ENCODE results near the gene LY9. TPM values are rescaled to one million over a fixed set of nuclear protein-coding genes. Genes with fewer than 3 reads are reported as not detected.

The LY9 gene
- total RNA-seq, 1 donor from 2014 or later, result 0.49 TPM

GRCh38 chr1:160798439-160798838 is 2.5 kb downstream of the LY9 start:
- peaks cover 5% of the 10 kb centered on the region for H3K36me3 Mint-ChIP-seq (ENCODE audit: low read depth)
- H3K27ac Mint-ChIP-seq, result no peak overlapping the region
- no peak overlapping the region for H3K4me3 Mint-ChIP-seq
- H3K27me3 Mint-ChIP-seq (ENCODE audit: insufficient read depth), result peaks cover 9% of the 10 kb centered on the region
- intact Hi-C loops (cut with micrococcal nuclease), result loop anchor here (10.0 kb wide), 1 partner anchor 454 kb away; the partner anchor contains the start of genes COPA and NCSTN
- H3K4me1 Mint-ChIP-seq (ENCODE audit: low read depth), result peaks cover 74% of the 10 kb centered on the region
- peaks cover 9% of the 10 kb centered on the region for H3K9me3 Mint-ChIP-seq
- DNase-seq (ENCODE audit: low spot score), result no peak

GRCh38 chr1:160799641-160800040 is 3.7 kb downstream of the LY9 start:
- Mint-ChIP-seq H3K4me3 (peak overlapping the region; percentile 40), H3K9me3 (peaks cover 15% of the 10 kb centered on the region), H3K27ac (no peak overlapping the region), H3K4me1 (ENCODE audit: low read depth) (peaks cover 70% of the 10 kb centered on the region), H3K36me3 (ENCODE audit: low read depth) (peaks cover 6% of the 10 kb centered on the region), H3K27me3 (ENCODE audit: insufficient read depth) (peaks cover 3% of the 10 kb centered on the region)
- intact Hi-C loops (cut with micrococcal nuclease), result loop anchor here (2.0 to 10.0 kb wide), 2 partner anchors 73 to 455 kb away; partner anchors contain the start of genes COPA and NCSTN
- DNase-seq (ENCODE audit: low spot score), result no peak

GRCh38 chr1:160800142-160800541 is 4.2 kb downstream of the LY9 start:
- intact Hi-C loops (cut with micrococcal nuclease), result loop anchor here (2.0 kb wide), 1 partner anchor 73 kb away; no protein-coding TSS in a partner anchor
- peaks cover 2% of the 10 kb centered on the region for H3K27me3 Mint-ChIP-seq (ENCODE audit: insufficient read depth)
- H3K36me3 Mint-ChIP-seq (ENCODE audit: low read depth), result peaks cover 11% of the 10 kb centered on the region
- H3K27ac Mint-ChIP-seq, result peak overlapping the region; percentile 6
- DNase-seq (ENCODE audit: low spot score), result no peak
- H3K4me1 Mint-ChIP-seq (ENCODE audit: low read depth), result peaks cover 65% of the 10 kb centered on the region
- peak overlapping the region; percentile 1 for H3K4me3 Mint-ChIP-seq
- H3K9me3 Mint-ChIP-seq, result peaks cover 18% of the 10 kb centered on the region

- Mint-ChIP-seq H3K27me3 (ENCODE audit: insufficient read depth) (peaks cover 2% of the 10 kb centered on the region), H3K36me3 (ENCODE audit: low read depth) (peaks cover 14% of the 10 kb centered on the region), H3K9me3 (peaks cover 19% of the 10 kb centered on the region), H3K4me1 (ENCODE audit: low read depth) (peaks cover 60% of the 10 kb centered on the region), H3K27ac (peak overlapping the region; percentile 47), H3K4me3 (peak overlapping the region; percentile 60)
- intact Hi-C loops (cut with micrococcal nuclease), result loop anchor here (2.0 kb wide), 1 partner anchor 74 kb away; no protein-coding TSS in a partner anchor
- no peak for DNase-seq (ENCODE audit: low spot score)
Observed at GRCh38 chr1:160800645-160801408, 4.9 kb downstream of the LY9 start.

GRCh38 chr1:160801836-160802580 is 6.0 kb downstream of the LY9 start:
- Mint-ChIP-seq H3K4me3 (no peak overlapping the region), H3K27ac (no peak overlapping the region), H3K9me3 (peaks cover 31% of the 10 kb centered on the region), H3K4me1 (ENCODE audit: low read depth) (peaks cover 55% of the 10 kb centered on the region), H3K27me3 (ENCODE audit: insufficient read depth) (peaks cover 6% of the 10 kb centered on the region), H3K36me3 (ENCODE audit: low read depth) (peaks cover 23% of the 10 kb centered on the region)
- intact Hi-C loops (cut with micrococcal nuclease), result loop anchor here (2.0 kb wide), 1 partner anchor 75 kb away; no protein-coding TSS in a partner anchor
- DNase-seq (ENCODE audit: low spot score), result no peak

GRCh38 chr1:160806109-160806665 is 10.2 kb downstream of the LY9 start:
- peaks cover 8% of the 10 kb centered on the region for H3K27me3 Mint-ChIP-seq (ENCODE audit: insufficient read depth)
- DNase-seq (ENCODE audit: low spot score), result no peak
- H3K27ac Mint-ChIP-seq, result no peak overlapping the region
- H3K9me3 Mint-ChIP-seq, result peaks cover 39% of the 10 kb centered on the region
- no peak overlapping the region for H3K4me3 Mint-ChIP-seq
- intact Hi-C loops (cut with micrococcal nuclease), result no loop called here
- H3K36me3 Mint-ChIP-seq (ENCODE audit: low read depth), result peaks cover 22% of the 10 kb centered on the region
- H3K4me1 Mint-ChIP-seq (ENCODE audit: low read depth), result peaks cover 16% of the 10 kb centered on the region

GRCh38 chr1:160806784-160807183 is 10.8 kb downstream of the LY9 start:
- peaks cover 22% of the 10 kb centered on the region for H3K36me3 Mint-ChIP-seq (ENCODE audit: low read depth)
- H3K4me3 Mint-ChIP-seq, result no peak overlapping the region
- H3K4me1 Mint-ChIP-seq (ENCODE audit: low read depth), result peaks cover 15% of the 10 kb centered on the region
- peaks cover 39% of the 10 kb centered on the region for H3K9me3 Mint-ChIP-seq
- intact Hi-C loops (cut with micrococcal nuclease), result no loop called here
- no peak for DNase-seq (ENCODE audit: low spot score)
- H3K27ac Mint-ChIP-seq, result no peak overlapping the region
- H3K27me3 Mint-ChIP-seq (ENCODE audit: insufficient read depth), result peaks cover 8% of the 10 kb centered on the region

GRCh38 chr1:160807247-160807646 is 11.3 kb downstream of the LY9 start:
- H3K4me3 Mint-ChIP-seq, result no peak overlapping the region
- intact Hi-C loops (cut with micrococcal nuclease), result no loop called here
- H3K9me3 Mint-ChIP-seq, result peaks cover 39% of the 10 kb centered on the region
- peaks cover 15% of the 10 kb centered on the region for H3K4me1 Mint-ChIP-seq (ENCODE audit: low read depth)
- H3K27ac Mint-ChIP-seq, result no peak overlapping the region
- peaks cover 8% of the 10 kb centered on the region for H3K27me3 Mint-ChIP-seq (ENCODE audit: insufficient read depth)
- peaks cover 22% of the 10 kb centered on the region for H3K36me3 Mint-ChIP-seq (ENCODE audit: low read depth)
- no peak for DNase-seq (ENCODE audit: low spot score)

GRCh38 chr1:160807738-160808137 is 11.8 kb downstream of the LY9 start:
- Mint-ChIP-seq H3K36me3 (ENCODE audit: low read depth) (peaks cover 20% of the 10 kb centered on the region), H3K4me1 (ENCODE audit: low read depth) (peaks cover 15% of the 10 kb centered on the region), H3K9me3 (peaks cover 37% of the 10 kb centered on the region), H3K4me3 (no peak overlapping the region), H3K27me3 (ENCODE audit: insufficient read depth) (peaks cover 8% of the 10 kb centered on the region), H3K27ac (no peak overlapping the region)
- DNase-seq (ENCODE audit: low spot score), result no peak
- intact Hi-C loops (cut with micrococcal nuclease), result no loop called here

GRCh38 chr1:160808289-160808688 is 12.3 kb downstream of the LY9 start:
- intact Hi-C loops (cut with micrococcal nuclease), result no loop called here
- H3K4me1 Mint-ChIP-seq (ENCODE audit: low read depth), result peaks cover 21% of the 10 kb centered on the region
- peaks cover 8% of the 10 kb centered on the region for H3K27me3 Mint-ChIP-seq (ENCODE audit: insufficient read depth)
- no peak overlapping the region for H3K27ac Mint-ChIP-seq
- peaks cover 20% of the 10 kb centered on the region for H3K36me3 Mint-ChIP-seq (ENCODE audit: low read depth)
- H3K4me3 Mint-ChIP-seq, result no peak overlapping the region
- DNase-seq (ENCODE audit: low spot score), result no peak
- H3K9me3 Mint-ChIP-seq, result peaks cover 37% of the 10 kb centered on the region

GRCh38 chr1:160810486-160810885 is 14.5 kb downstream of the LY9 start:
- Mint-ChIP-seq H3K4me3 (no peak overlapping the region), H3K4me1 (ENCODE audit: low read depth) (peaks cover 29% of the 10 kb centered on the region), H3K27me3 (ENCODE audit: insufficient read depth) (peaks cover 10% of the 10 kb centered on the region), H3K27ac (no peak overlapping the region), H3K36me3 (ENCODE audit: low read depth) (peaks cover 15% of the 10 kb centered on the region), H3K9me3 (peaks cover 23% of the 10 kb centered on the region)
- DNase-seq (ENCODE audit: low spot score), result no peak
- intact Hi-C loops (cut with micrococcal nuclease), result no loop called here

- Mint-ChIP-seq H3K27me3 (ENCODE audit: insufficient read depth) (peaks cover 9% of the 10 kb centered on the region), H3K9me3 (peaks cover 17% of the 10 kb centered on the region), H3K36me3 (ENCODE audit: low read depth) (peaks cover 11% of the 10 kb centered on the region), H3K4me1 (ENCODE audit: low read depth) (peaks cover 25% of the 10 kb centered on the region), H3K4me3 (no peak overlapping the region), H3K27ac (no peak overlapping the region)
- no peak for DNase-seq (ENCODE audit: low spot score)
- intact Hi-C loops (cut with micrococcal nuclease), result no loop called here
Observed at GRCh38 chr1:160811147-160811546, 15.2 kb downstream of the LY9 start.

- peak overlapping the region; percentile 38 for H3K27ac Mint-ChIP-seq
- no peak overlapping the region for H3K4me3 Mint-ChIP-seq
- H3K4me1 Mint-ChIP-seq (ENCODE audit: low read depth), result peaks cover 20% of the 10 kb centered on the region
- peaks cover 6% of the 10 kb centered on the region for H3K27me3 Mint-ChIP-seq (ENCODE audit: insufficient read depth)
- intact Hi-C loops (cut with micrococcal nuclease), result no loop called here
- H3K36me3 Mint-ChIP-seq (ENCODE audit: low read depth), result peaks cover 3% of the 10 kb centered on the region
- peaks cover 4% of the 10 kb centered on the region for H3K9me3 Mint-ChIP-seq
- no peak for DNase-seq (ENCODE audit: low spot score)
Observed at GRCh38 chr1:160813215-160813614, 17.2 kb downstream of the LY9 start.

All from activated T-helper 1 cell treated with anti-CD3 and anti-CD28 coated beads, Interleukin-12 subunit alpha, Interleukin-12 subunit beta, Interleukin-2, Interleukin-4 antibody, amounts not matched to agents 30 ng/mL and 10 ng/mL and 1 ng/mL, durations not matched to agents 14 hours and 24 hours and 36 hours (primary cell).